ENCODE data around the gene ELAPOR2. TPM values are rescaled to one million over a fixed set of nuclear protein-coding genes. Genes with fewer than 3 reads are reported as not detected.

The ELAPOR2 gene
- total and polyA plus RNA-seq, 9 of the 15 experiments (the other 6 are each of a cell fraction or from before 2014, with no cell fraction given): 9.2 to 72.0 (median 35.0) TPM

DNA sequence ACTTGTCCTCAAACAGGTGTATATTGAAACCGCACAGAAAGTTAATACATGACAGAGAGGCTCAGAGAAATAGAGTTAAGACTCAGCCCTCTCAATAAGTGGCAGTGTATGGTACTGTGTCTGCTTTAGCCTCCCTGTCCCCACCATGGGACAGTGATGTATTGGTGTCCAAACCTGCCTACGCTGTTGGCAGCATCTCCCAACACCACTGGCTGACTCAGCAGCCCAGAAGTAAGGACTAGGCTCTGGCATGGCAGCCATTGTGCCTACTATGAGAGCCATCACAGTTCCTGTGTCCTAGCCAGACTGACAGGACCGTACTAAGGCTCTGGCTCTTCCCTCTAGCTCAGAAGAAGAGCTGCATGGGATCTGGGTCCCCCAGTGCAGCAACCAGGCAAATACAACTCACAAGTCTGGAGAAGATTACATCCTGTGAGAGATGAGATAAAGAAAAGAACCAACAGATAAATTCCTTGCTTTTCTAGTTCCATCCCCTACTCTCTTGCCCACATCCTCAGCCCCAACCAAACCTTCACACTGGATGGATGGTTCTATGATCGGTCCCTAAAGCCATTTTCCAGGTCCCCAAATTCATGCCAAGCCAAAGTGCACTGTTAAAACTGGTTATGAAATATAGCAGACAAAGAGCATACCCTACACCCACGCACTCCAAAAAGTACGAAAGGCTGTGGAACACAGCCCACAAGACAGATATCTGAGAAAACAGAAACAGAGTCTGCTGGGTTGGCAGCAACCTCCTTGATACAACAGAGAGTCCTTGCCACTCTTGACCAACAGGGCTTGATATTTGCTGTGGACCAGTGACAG, 48.7 kb upstream of the ELAPOR2 start (continued):
- TF ChIP-seq, protein P1, sequence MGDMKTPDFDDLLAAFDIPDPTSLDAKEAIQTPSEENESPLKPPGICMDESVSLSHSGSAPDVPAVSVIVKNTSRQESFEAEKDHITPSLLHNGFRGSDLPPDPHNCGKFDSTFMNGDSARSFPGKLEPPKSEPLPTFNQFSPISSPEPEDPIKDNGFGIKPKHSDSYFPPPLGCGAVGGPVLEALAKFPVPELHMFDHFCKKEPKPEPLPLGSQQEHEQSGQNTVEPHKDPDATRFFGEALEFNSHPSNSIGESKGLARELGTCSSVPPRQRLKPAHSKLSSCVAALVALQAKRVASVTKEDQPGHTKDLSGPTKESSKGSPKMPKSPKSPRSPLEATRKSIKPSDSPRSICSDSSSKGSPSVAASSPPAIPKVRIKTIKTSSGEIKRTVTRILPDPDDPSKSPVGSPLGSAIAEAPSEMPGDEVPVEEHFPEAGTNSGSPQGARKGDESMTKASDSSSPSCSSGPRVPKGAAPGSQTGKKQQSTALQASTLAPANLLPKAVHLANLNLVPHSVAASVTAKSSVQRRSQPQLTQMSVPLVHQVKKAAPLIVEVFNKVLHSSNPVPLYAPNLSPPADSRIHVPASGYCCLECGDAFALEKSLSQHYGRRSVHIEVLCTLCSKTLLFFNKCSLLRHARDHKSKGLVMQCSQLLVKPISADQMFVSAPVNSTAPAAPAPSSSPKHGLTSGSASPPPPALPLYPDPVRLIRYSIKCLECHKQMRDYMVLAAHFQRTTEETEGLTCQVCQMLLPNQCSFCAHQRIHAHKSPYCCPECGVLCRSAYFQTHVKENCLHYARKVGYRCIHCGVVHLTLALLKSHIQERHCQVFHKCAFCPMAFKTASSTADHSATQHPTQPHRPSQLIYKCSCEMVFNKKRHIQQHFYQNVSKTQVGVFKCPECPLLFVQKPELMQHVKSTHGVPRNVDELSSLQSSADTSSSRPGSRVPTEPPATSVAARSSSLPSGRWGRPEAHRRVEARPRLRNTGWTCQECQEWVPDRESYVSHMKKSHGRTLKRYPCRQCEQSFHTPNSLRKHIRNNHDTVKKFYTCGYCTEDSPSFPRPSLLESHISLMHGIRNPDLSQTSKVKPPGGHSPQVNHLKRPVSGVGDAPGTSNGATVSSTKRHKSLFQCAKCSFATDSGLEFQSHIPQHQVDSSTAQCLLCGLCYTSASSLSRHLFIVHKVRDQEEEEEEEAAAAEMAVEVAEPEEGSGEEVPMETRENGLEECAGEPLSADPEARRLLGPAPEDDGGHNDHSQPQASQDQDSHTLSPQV (IDR thresholded peaks at IDR 0.05): peak; percentile 82; the same call in 1 of the 2 replicates
- TF ChIP-seq ARNT (IDR thresholded peaks at IDR 0.05) (no peak), NFIX (CRISPR knock-in tag; IDR thresholded peaks at IDR 0.05; ENCODE audit: low read depth) (no peak), CTBP1 (IDR thresholded peaks at IDR 0.05; ENCODE audit: borderline replicate concordance) (peak; percentile 69; the same call in 1 of the 2 replicates), ETV1 (tag; conservative IDR thresholded peaks at IDR 0.05; ENCODE audit: low read depth) (peak; percentile 32), GATA2 (CRISPR knock-in tag; IDR thresholded peaks at IDR 0.05) (0 out of 2 replicates have a peak, but pooled peaks have one; percentile 5), SETDB1 (IDR thresholded peaks at IDR 0.05; ENCODE audit: low read length) (no peak), TEAD4 (IDR thresholded peaks at IDR 0.05; ENCODE audit: low read length) (peak; percentile 46; the same call in 1 of the 2 replicates), TEAD4 (CRISPR knock-in tag; IDR thresholded peaks at IDR 0.05; ENCODE audit: borderline replicate concordance) (no peak), POLR3G (IDR thresholded peaks at IDR 0.05; ENCODE audit: extremely low read depth, insufficient read length, insufficient replicate concordance) (no peak), CBFA2T3 (IDR thresholded peaks at IDR 0.05) (peak; percentile 62; the same call in 1 of the 2 replicates), TAF7 (tag; IDR thresholded peaks at IDR 0.05) (no peak), ZNF224 (CRISPR knock-in tag; IDR thresholded peaks at IDR 0.05) (no peak)
- TF ChIP-seq, protein P2, sequence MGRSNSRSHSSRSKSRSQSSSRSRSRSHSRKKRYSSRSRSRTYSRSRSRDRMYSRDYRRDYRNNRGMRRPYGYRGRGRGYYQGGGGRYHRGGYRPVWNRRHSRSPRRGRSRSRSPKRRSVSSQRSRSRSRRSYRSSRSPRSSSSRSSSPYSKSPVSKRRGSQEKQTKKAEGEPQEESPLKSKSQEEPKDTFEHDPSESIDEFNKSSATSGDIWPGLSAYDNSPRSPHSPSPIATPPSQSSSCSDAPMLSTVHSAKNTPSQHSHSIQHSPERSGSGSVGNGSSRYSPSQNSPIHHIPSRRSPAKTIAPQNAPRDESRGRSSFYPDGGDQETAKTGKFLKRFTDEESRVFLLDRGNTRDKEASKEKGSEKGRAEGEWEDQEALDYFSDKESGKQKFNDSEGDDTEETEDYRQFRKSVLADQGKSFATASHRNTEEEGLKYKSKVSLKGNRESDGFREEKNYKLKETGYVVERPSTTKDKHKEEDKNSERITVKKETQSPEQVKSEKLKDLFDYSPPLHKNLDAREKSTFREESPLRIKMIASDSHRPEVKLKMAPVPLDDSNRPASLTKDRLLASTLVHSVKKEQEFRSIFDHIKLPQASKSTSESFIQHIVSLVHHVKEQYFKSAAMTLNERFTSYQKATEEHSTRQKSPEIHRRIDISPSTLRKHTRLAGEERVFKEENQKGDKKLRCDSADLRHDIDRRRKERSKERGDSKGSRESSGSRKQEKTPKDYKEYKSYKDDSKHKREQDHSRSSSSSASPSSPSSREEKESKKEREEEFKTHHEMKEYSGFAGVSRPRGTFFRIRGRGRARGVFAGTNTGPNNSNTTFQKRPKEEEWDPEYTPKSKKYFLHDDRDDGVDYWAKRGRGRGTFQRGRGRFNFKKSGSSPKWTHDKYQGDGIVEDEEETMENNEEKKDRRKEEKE (IDR thresholded peaks at IDR 0.05; ENCODE audit: borderline replicate concordance in 1 of 2, control insufficient read depth in 1 of 2, low read depth in 2 of 2, low read length in 1 of 2): no peak
- TF ChIP-seq, protein P3, sequence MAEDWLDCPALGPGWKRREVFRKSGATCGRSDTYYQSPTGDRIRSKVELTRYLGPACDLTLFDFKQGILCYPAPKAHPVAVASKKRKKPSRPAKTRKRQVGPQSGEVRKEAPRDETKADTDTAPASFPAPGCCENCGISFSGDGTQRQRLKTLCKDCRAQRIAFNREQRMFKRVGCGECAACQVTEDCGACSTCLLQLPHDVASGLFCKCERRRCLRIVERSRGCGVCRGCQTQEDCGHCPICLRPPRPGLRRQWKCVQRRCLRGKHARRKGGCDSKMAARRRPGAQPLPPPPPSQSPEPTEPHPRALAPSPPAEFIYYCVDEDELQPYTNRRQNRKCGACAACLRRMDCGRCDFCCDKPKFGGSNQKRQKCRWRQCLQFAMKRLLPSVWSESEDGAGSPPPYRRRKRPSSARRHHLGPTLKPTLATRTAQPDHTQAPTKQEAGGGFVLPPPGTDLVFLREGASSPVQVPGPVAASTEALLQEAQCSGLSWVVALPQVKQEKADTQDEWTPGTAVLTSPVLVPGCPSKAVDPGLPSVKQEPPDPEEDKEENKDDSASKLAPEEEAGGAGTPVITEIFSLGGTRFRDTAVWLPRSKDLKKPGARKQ (CRISPR knock-in tag; IDR thresholded peaks at IDR 0.05): no peak
- TF ChIP-seq, protein P4, sequence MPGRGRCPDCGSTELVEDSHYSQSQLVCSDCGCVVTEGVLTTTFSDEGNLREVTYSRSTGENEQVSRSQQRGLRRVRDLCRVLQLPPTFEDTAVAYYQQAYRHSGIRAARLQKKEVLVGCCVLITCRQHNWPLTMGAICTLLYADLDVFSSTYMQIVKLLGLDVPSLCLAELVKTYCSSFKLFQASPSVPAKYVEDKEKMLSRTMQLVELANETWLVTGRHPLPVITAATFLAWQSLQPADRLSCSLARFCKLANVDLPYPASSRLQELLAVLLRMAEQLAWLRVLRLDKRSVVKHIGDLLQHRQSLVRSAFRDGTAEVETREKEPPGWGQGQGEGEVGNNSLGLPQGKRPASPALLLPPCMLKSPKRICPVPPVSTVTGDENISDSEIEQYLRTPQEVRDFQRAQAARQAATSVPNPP (IDR thresholded peaks at IDR 0.05; ENCODE audit: borderline replicate concordance, insufficient read depth, insufficient read length): no peak

Measured in K562 (cell line).